ENCODE data around the gene LRRC14B.

DNA sequence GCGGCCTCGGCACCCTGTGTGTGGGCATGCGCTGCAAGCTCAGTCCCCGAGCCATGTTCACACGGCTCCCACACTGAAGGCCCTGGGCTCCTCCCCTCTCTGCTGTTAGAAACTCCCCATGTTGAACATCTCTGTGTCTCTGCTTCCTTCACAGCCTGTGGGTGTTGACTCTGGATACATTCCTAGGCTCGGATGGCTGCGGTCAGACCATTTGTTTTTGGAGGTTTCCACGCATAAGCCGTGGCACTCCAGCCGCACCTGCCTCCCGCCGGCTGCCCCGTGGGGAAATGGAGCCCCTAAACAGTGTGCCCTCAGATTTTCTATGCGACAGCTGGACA lies 31.2 kb upstream of the LRRC14B start:
- TF ChIP-seq CTCF (IDR thresholded peaks at IDR 0.05) (no peak), SIN3A (IDR thresholded peaks at IDR 0.05; ENCODE audit: borderline replicate concordance, insufficient read depth, low read depth, low read length) (no peak), POLR2AphosphoS5 (IDR thresholded peaks at IDR 0.05; ENCODE audit: low read depth, low read length) (no peak)
